Immature natural killer cell (primary cell): ENCODE results near the gene MOB3B. TPM values are rescaled to one million over a fixed set of nuclear protein-coding genes. Genes with fewer than 3 reads are reported as not detected.

Source experiments
- DNase-seq, 3 donors: peaks; one replicate each; pipeline ENCODE4 v3.0.0; 2022; ENCODE audit warnings: mixed read lengths in 1 of 3
- H3K27ac Mint-ChIP-seq, 6 donors: one replicate each; pipeline ENCODE4 v1.8.0; 2020; ENCODE audit warnings: mixed read lengths in 6 of 6, mild to moderate bottlenecking in 5 of 6, inconsistent platforms in 4 of 6, moderate library complexity in 3 of 6
- H3K27me3 Mint-ChIP-seq, 3 donors: one replicate each; pipeline ENCODE4 v1.8.0; 2020 to 2021; ENCODE audit warnings: low read depth in 3 of 3, mild to moderate bottlenecking in 3 of 3, mixed read lengths in 3 of 3, moderate library complexity in 3 of 3, inconsistent platforms in 1 of 3
- H3K36me3 Mint-ChIP-seq, 3 donors: one replicate each; pipeline ENCODE4 v1.8.0; 2020; ENCODE audit warnings: mixed read lengths in 3 of 3, inconsistent platforms in 2 of 3, mild to moderate bottlenecking in 2 of 3
- H3K4me1 Mint-ChIP-seq, 2 donors: one replicate each; pipeline ENCODE4 v1.8.0; 2020; ENCODE audit warnings: inconsistent platforms in 2 of 2, mild to moderate bottlenecking in 2 of 2, mixed read lengths in 2 of 2, moderate library complexity in 1 of 2
- H3K4me3 Mint-ChIP-seq, 5 donors: one replicate each; pipeline ENCODE4 v1.8.0; 2020; ENCODE audit warnings: mild to moderate bottlenecking in 5 of 5, mixed read lengths in 5 of 5, inconsistent platforms in 3 of 5, moderate library complexity in 3 of 5
- H3K9me3 Mint-ChIP-seq, 6 donors: one replicate each; pipeline ENCODE4 v1.8.0; 2020; ENCODE audit warnings: mild to moderate bottlenecking in 6 of 6, mixed read lengths in 6 of 6, inconsistent platforms in 4 of 6, moderate library complexity in 3 of 6
- polyA plus RNA-seq, 3 donors: library from polyadenylated mRNA; unstranded; fragments of 300-500 nt; fragmentation: Illumina TruSeq; gene quantifications; one replicate each; pipeline ENCODE4 v1.2.3, GENCODE V29; 2021

Gene MOB3B
- polyA plus RNA-seq, 3 donors from 2014 or later = 0.03 to 0.27 TPM; not detected in 1

GRCh38 chr9:27365707-27366376 lies 163.8 kb downstream of the MOB3B start:
- no peak for DNase-seq
- Mint-ChIP-seq H3K9me3 (peaks cover 0 to 1% (median 0%) of the 10 kb centered on the region in 6 donors), H3K4me3 (no peak overlapping the region), H3K4me1 (peaks cover 7 to 20% of the 10 kb centered on the region in 2 donors), H3K27ac (no peak overlapping the region), H3K36me3 (no peaks in the 10 kb centered on the region), H3K27me3 (peaks cover 0 to 5% (median 4%) of the 10 kb centered on the region in 3 donors)

- H3K4me3 Mint-ChIP-seq = no peak overlapping the region
- H3K27ac Mint-ChIP-seq = no peak overlapping the region
- DNase-seq = no peak
- H3K27me3 Mint-ChIP-seq = peaks cover 0 to 2% (median 1%) of the 10 kb centered on the region in 3 donors
- H3K4me1 Mint-ChIP-seq = peaks cover 7 to 20% of the 10 kb centered on the region in 2 donors
- no peaks in the 10 kb centered on the region for H3K9me3 Mint-ChIP-seq
- H3K36me3 Mint-ChIP-seq = no peaks in the 10 kb centered on the region
Observed at GRCh38 chr9:27362447-27363210, 167.0 kb downstream of the MOB3B start.

GRCh38 chr9:27361492-27361891 lies 168.1 kb downstream of the MOB3B start:
- no peaks in the 10 kb centered on the region for H3K9me3 Mint-ChIP-seq
- H3K27ac Mint-ChIP-seq = no peak overlapping the region
- no peak overlapping the region for H3K4me3 Mint-ChIP-seq
- peaks cover 6 to 10% of the 10 kb centered on the region in 2 donors for H3K4me1 Mint-ChIP-seq
- peaks cover 0 to 2% (median 1%) of the 10 kb centered on the region in 3 donors for H3K27me3 Mint-ChIP-seq
- no peak for DNase-seq
- H3K36me3 Mint-ChIP-seq = no peaks in the 10 kb centered on the region

GRCh38 chr9:27359763-27360162 lies 169.9 kb downstream of the MOB3B start:
- no peaks in the 10 kb centered on the region for H3K36me3 Mint-ChIP-seq
- peaks cover 0 to 2% (median 1%) of the 10 kb centered on the region in 3 donors for H3K27me3 Mint-ChIP-seq
- no peak overlapping the region for H3K27ac Mint-ChIP-seq
- H3K9me3 Mint-ChIP-seq = no peaks in the 10 kb centered on the region
- no peak overlapping the region for H3K4me3 Mint-ChIP-seq
- no peak for DNase-seq
- no peaks in the 10 kb centered on the region for H3K4me1 Mint-ChIP-seq

- Mint-ChIP-seq H3K27me3 (peaks cover 0 to 2% (median 1%) of the 10 kb centered on the region in 3 donors), H3K4me3 (no peak overlapping the region), H3K9me3 (no peaks in the 10 kb centered on the region), H3K27ac (no peak overlapping the region), H3K4me1 (peaks cover 6 to 11% of the 10 kb centered on the region in 2 donors), H3K36me3 (no peaks in the 10 kb centered on the region)
- no peak for DNase-seq
Observed at GRCh38 chr9:27358007-27358406, 171.6 kb downstream of the MOB3B start.

GRCh38 chr9:27356446-27356845 lies 173.2 kb downstream of the MOB3B start:
- Mint-ChIP-seq H3K9me3 (no peaks in the 10 kb centered on the region), H3K4me1 (peaks cover 17 to 19% of the 10 kb centered on the region in 2 donors), H3K27ac (no peak overlapping the region), H3K27me3 (peaks cover 0 to 2% (median 1%) of the 10 kb centered on the region in 3 donors), H3K36me3 (no peaks in the 10 kb centered on the region), H3K4me3 (no peak overlapping the region)
- no peak for DNase-seq

GRCh38 chr9:27355166-27355565 lies 174.4 kb downstream of the MOB3B start:
- Mint-ChIP-seq H3K36me3 (no peaks in the 10 kb centered on the region), H3K27ac (no peak overlapping the region), H3K4me1 (peaks cover 17 to 19% of the 10 kb centered on the region in 2 donors), H3K4me3 (no peak overlapping the region), H3K9me3 (no peaks in the 10 kb centered on the region), H3K27me3 (peaks cover 0 to 2% (median 0%) of the 10 kb centered on the region in 3 donors)
- no peak for DNase-seq

GRCh38 chr9:27353474-27354229 lies 176.0 kb downstream of the MOB3B start:
- H3K36me3 Mint-ChIP-seq = no peaks in the 10 kb centered on the region
- H3K27me3 Mint-ChIP-seq = peaks cover 0 to 2% (median 0%) of the 10 kb centered on the region in 3 donors
- peak in 1 of 3 donors; percentile 2 for DNase-seq
- no peaks in the 10 kb centered on the region for H3K9me3 Mint-ChIP-seq
- no peak overlapping the region for H3K4me3 Mint-ChIP-seq
- H3K27ac Mint-ChIP-seq = no peak overlapping the region
- peaks cover 17 to 32% of the 10 kb centered on the region in 2 donors for H3K4me1 Mint-ChIP-seq

- no peaks in the 10 kb centered on the region for H3K9me3 Mint-ChIP-seq
- peaks cover 0 to 2% (median 0%) of the 10 kb centered on the region in 3 donors for H3K27me3 Mint-ChIP-seq
- peaks cover 17 to 32% of the 10 kb centered on the region in 2 donors for H3K4me1 Mint-ChIP-seq
- no peak overlapping the region for H3K4me3 Mint-ChIP-seq
- DNase-seq = no peak
- no peak overlapping the region for H3K27ac Mint-ChIP-seq
- no peaks in the 10 kb centered on the region for H3K36me3 Mint-ChIP-seq
Observed at GRCh38 chr9:27353166-27353473, 176.5 kb downstream of the MOB3B start.

GRCh38 chr9:27352457-27353165 lies 177.0 kb downstream of the MOB3B start:
- Mint-ChIP-seq H3K9me3 (no peaks in the 10 kb centered on the region), H3K36me3 (no peaks in the 10 kb centered on the region), H3K27me3 (peaks cover 0 to 2% (median 0%) of the 10 kb centered on the region in 3 donors), H3K4me3 (no peak overlapping the region), H3K4me1 (peaks cover 17 to 32% of the 10 kb centered on the region in 2 donors), H3K27ac (no peak overlapping the region)
- DNase-seq = no peak

GRCh38 chr9:27351438-27351837 lies 178.2 kb downstream of the MOB3B start:
- Mint-ChIP-seq H3K36me3 (no peaks in the 10 kb centered on the region), H3K9me3 (no peaks in the 10 kb centered on the region), H3K4me3 (no peak overlapping the region), H3K4me1 (peaks cover 17 to 32% of the 10 kb centered on the region in 2 donors), H3K27me3 (peaks cover 0 to 2% (median 0%) of the 10 kb centered on the region in 3 donors), H3K27ac (no peak overlapping the region)
- DNase-seq = no peak

- no peak for DNase-seq
- Mint-ChIP-seq H3K4me1 (peaks cover 17 to 32% of the 10 kb centered on the region in 2 donors), H3K4me3 (no peak overlapping the region), H3K27ac (no peak overlapping the region), H3K36me3 (no peaks in the 10 kb centered on the region), H3K27me3 (no peaks in the 10 kb centered on the region), H3K9me3 (no peaks in the 10 kb centered on the region)
Observed at GRCh38 chr9:27350382-27350976, 179.1 kb downstream of the MOB3B start.

- Mint-ChIP-seq H3K36me3 (no peaks in the 10 kb centered on the region), H3K27ac (no peak overlapping the region)
Observed at GRCh38 chr9:27349698-27350080, 179.9 kb downstream of the MOB3B start.

More at GRCh38 chr9:27349698-27350080, 179.9 kb downstream of the MOB3B start:
- no peaks in the 10 kb centered on the region for H3K27me3 Mint-ChIP-seq
- H3K4me1 Mint-ChIP-seq = peaks cover 17 to 32% of the 10 kb centered on the region in 2 donors
- no peak overlapping the region for H3K4me3 Mint-ChIP-seq
- DNase-seq = no peak
- H3K9me3 Mint-ChIP-seq = no peaks in the 10 kb centered on the region
